HepG2 (cell line): Measurements from ENCODE around the gene IFI35. TPM values are rescaled to one million over a fixed set of nuclear protein-coding genes. Genes with fewer than 3 reads are reported as not detected.

Source experiments
- CCDC6 ChIP-seq: sonication (generic); formaldehyde crosslinking; IDR thresholded peaks from 2 replicates; pipeline ENCODE4 v1.8.1; 2022; ENCODE audit warnings: mild to moderate bottlenecking, missing genetic modification reagents, moderate library complexity
- CEBPB ChIP-seq: IDR thresholded peaks from 2 replicates; pipeline ENCODE4 v1.6.1; 2011; ENCODE audit warnings: low read depth, low read length, improper control_type of control experiment, borderline replicate concordance
- GABPB1 ChIP-seq: IDR thresholded peaks from 2 replicates; pipeline ENCODE4 v1.6.1; 2016; ENCODE audit warnings: mild to moderate bottlenecking, missing genetic modification reagents, moderate library complexity, missing compliant biosample characterization
- MATR3 ChIP-seq: sonication (generic); formaldehyde crosslinking; IDR thresholded peaks from 2 replicates; pipeline ENCODE4 v1.4.0; 2020; ENCODE audit warnings: missing genetic modification reagents
- MED13 ChIP-seq: sonication (generic); formaldehyde crosslinking; IDR thresholded peaks from 2 replicates; pipeline ENCODE4 v1.5.0; 2020; ENCODE audit warnings: missing genetic modification reagents
- MIER3 ChIP-seq: IDR thresholded peaks from 2 replicates; pipeline ENCODE4 v1.6.1; 2016; ENCODE audit warnings: missing compliant biosample characterization, borderline replicate concordance
- SOX13 ChIP-seq, 3 experiments: fragments of 450-650 bp in 1 of 3; sonication (generic) in 1 of 3; formaldehyde crosslinking in 1 of 3; IDR thresholded peaks in 2 of 3; conservative IDR thresholded peaks in 1 of 3; 2 replicates each; pipeline versions ENCODE4 v1.5.0 to v1.6.1; 2016 to 2020; ENCODE audit warnings: antibody characterized with exemption in 1 of 3, mild to moderate bottlenecking in 1 of 3, missing compliant biosample characterization in 1 of 3, missing genetic modification reagents in 1 of 3, moderate library complexity in 1 of 3
- SOX5 ChIP-seq: IDR thresholded peaks from 2 replicates; pipeline ENCODE4 v1.6.1; 2016; ENCODE audit warnings: borderline replicate concordance
- XRCC5 ChIP-seq: fragments of 200-400 bp; formaldehyde crosslinking; optimal IDR thresholded peaks from 2 replicates; pipeline ENCODE3; 2017; ENCODE audit warnings: mild to moderate bottlenecking, low read length
- ZEB1 ChIP-seq: IDR thresholded peaks from 2 replicates; pipeline ENCODE4 v1.6.1; 2012; ENCODE audit warnings: mild to moderate bottlenecking, low read depth, inconsistent platforms; ENCODE audit not compliant: insufficient replicate concordance
- ZFP36 ChIP-seq: fragments of 150-350 bp; IDR thresholded peaks from 2 replicates; pipeline ENCODE4 v1.6.1; 2018; ENCODE audit warnings: borderline replicate concordance, low read length, low read depth; ENCODE audit not compliant: partially characterized antibody
- ZNF124 ChIP-seq: sonication (generic); formaldehyde crosslinking; IDR thresholded peaks from 2 replicates; pipeline ENCODE4 v1.4.0; 2020; ENCODE audit warnings: missing genetic modification reagents
- ZNF136 ChIP-seq: sonication (generic); formaldehyde crosslinking; IDR thresholded peaks from 2 replicates; pipeline ENCODE4 v1.8.1; 2022; ENCODE audit warnings: low read depth, mild to moderate bottlenecking, moderate library complexity, missing genetic modification reagents
- ZNF234 ChIP-seq: sonication (generic); formaldehyde crosslinking; conservative IDR thresholded peaks from 2 replicates; pipeline ENCODE4 v1.5.1; 2020; ENCODE audit warnings: mild to moderate bottlenecking, missing genetic modification reagents
- ZNF792 ChIP-seq: IDR thresholded peaks from 2 replicates; pipeline ENCODE4 v1.6.1; 2016
- polyA plus RNA-seq, 8 experiments: library from polyadenylated mRNA; depleted of rRNA in 3 of 8; stranded (reverse) in 7 of 8; unstranded in 1 of 8; fragments of >200 nt; fragmentation: Illumina TruSeq in 4 of 8; extraction: Trizol in 4 of 8; gene quantifications; 2 replicates each; pipeline versions ENCODE4 v1.2.1 to v1.2.3, GENCODE V29; 2011 to 2016; ENCODE audit warnings: low read depth in 4 of 8, missing spikeins in 1 of 8, mixed read lengths in 1 of 8; ENCODE audit not compliant: insufficient read depth in 1 of 8
- total RNA-seq, 5 experiments: library from RNA; depleted of rRNA; stranded (reverse); fragments of >200 nt; fragmentation: Illumina TruSeq; extraction: Trizol; gene quantifications; 2 replicates each; pipeline ENCODE4 v1.2.3, GENCODE V29; 2016; ENCODE audit warnings: low read depth in 1 of 5
- TF ChIP-seq, protein P1 (sequence below): sonication (generic); formaldehyde crosslinking; IDR thresholded peaks from 2 replicates; pipeline ENCODE4 v1.4.0; 2020; ENCODE audit warnings: mild to moderate bottlenecking, low read depth, missing genetic modification reagents
- TF ChIP-seq, protein P2 (sequence below): IDR thresholded peaks from 2 replicates; pipeline ENCODE4 v1.6.1; 2016; ENCODE audit warnings: missing compliant biosample characterization, missing genetic modification reagents, borderline replicate concordance
- TF ChIP-seq, protein P3 (sequence below): sonication (generic); formaldehyde crosslinking; IDR thresholded peaks from 2 replicates; pipeline ENCODE4 v1.4.0; 2020; ENCODE audit warnings: missing genetic modification reagents, borderline replicate concordance
- TF ChIP-seq, protein P4 (sequence below): sonication (generic); formaldehyde crosslinking; IDR thresholded peaks from 2 replicates; pipeline ENCODE4 v1.4.0; 2020; ENCODE audit warnings: missing genetic modification reagents
- TF ChIP-seq, protein P5 (sequence below): IDR thresholded peaks from 2 replicates; pipeline ENCODE4 v1.6.1; 2016; ENCODE audit warnings: missing genetic modification reagents, missing compliant biosample characterization

Gene IFI35
- total and polyA plus RNA-seq, 2 of the 13 experiments (the other 11 are each of a cell fraction or from before 2014, with no cell fraction given), result 28.9 to 38.1 TPM

DNA sequence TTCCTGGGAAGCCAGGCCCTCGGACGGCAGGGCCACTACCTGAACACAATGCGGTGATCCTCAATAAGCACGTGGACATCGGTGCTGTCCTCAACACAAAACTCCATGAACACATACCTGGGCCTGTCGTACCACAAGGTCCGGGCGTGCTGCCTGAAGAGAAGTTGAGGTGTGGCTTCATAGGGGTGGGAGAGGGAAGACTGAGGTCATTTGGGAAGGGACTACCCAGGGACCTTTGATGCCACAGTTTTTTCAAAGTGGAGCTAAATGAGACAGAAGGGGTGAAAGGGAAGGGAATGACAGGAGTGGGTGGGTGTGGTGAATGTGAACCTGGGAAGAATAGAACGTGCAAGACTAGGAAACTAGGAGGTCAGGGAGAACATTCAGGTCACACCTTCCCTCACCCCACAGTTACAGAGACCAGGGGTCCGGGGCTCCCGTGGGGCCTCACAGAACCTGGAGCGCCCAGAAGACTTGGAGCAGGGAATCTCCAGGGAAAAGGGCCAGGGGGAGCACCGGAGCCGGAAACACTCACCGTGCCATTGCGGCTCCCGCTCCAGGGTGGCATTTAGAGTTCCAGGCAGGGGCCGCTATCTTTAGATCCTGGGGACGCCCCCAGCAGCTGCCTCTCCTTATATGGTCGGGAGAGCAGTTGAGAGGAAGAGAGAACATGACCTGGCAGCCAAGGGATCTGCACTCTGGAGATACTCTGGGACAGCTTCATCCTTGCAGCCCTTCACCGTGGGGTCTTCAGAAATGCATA is 26.9 kb upstream of the IFI35 start, which contains the start of gene PTGES3L (continued):
- TF ChIP-seq ZFP36 (no peak), CCDC6 (CRISPR knock-in tag) (peak; percentile 15; the same call in 1 of the 2 replicates), CEBPB (no peak), GABPB1 (CRISPR knock-in tag) (no peak), SOX5 (CRISPR knock-in tag) (no peak; the same call in 1 of the 2 replicates), MATR3 (no peak), ZNF234 (CRISPR knock-in tag) (no peak), ZNF136 (no peak), ZNF124 (no peak), ZNF792 (CRISPR knock-in tag) (no peak), XRCC5 (peak; percentile 4), MIER3 (no peak), SOX13 (IDR thresholded peaks at IDR 0.05) (no peak), SOX13 (CRISPR knock-in tag; conservative IDR thresholded peaks at IDR 0.05 in 1 of 2, IDR thresholded peaks at IDR 0.05 in 1 of 2) (no peak; a peak in 1 of 4 replicates), ZEB1 (peak; percentile 26), MED13 (CRISPR knock-in tag) (no peak)
- TF ChIP-seq, protein P1, sequence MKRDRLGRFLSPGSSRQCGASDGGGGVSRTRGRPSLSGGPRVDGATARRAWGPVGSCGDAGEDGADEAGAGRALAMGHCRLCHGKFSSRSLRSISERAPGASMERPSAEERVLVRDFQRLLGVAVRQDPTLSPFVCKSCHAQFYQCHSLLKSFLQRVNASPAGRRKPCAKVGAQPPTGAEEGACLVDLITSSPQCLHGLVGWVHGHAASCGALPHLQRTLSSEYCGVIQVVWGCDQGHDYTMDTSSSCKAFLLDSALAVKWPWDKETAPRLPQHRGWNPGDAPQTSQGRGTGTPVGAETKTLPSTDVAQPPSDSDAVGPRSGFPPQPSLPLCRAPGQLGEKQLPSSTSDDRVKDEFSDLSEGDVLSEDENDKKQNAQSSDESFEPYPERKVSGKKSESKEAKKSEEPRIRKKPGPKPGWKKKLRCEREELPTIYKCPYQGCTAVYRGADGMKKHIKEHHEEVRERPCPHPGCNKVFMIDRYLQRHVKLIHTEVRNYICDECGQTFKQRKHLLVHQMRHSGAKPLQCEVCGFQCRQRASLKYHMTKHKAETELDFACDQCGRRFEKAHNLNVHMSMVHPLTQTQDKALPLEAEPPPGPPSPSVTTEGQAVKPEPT, result no peak; the same call in 1 of the 2 replicates
- TF ChIP-seq, protein P2, sequence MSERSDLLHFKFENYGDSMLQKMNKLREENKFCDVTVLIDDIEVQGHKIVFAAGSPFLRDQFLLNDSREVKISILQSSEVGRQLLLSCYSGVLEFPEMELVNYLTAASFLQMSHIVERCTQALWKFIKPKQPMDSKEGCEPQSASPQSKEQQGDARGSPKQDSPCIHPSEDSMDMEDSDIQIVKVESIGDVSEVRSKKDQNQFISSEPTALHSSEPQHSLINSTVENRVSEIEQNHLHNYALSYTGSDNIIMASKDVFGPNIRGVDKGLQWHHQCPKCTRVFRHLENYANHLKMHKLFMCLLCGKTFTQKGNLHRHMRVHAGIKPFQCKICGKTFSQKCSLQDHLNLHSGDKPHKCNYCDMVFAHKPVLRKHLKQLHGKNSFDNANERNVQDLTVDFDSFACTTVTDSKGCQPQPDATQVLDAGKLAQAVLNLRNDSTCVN (CRISPR knock-in tag), result no peak
- TF ChIP-seq, protein P3, sequence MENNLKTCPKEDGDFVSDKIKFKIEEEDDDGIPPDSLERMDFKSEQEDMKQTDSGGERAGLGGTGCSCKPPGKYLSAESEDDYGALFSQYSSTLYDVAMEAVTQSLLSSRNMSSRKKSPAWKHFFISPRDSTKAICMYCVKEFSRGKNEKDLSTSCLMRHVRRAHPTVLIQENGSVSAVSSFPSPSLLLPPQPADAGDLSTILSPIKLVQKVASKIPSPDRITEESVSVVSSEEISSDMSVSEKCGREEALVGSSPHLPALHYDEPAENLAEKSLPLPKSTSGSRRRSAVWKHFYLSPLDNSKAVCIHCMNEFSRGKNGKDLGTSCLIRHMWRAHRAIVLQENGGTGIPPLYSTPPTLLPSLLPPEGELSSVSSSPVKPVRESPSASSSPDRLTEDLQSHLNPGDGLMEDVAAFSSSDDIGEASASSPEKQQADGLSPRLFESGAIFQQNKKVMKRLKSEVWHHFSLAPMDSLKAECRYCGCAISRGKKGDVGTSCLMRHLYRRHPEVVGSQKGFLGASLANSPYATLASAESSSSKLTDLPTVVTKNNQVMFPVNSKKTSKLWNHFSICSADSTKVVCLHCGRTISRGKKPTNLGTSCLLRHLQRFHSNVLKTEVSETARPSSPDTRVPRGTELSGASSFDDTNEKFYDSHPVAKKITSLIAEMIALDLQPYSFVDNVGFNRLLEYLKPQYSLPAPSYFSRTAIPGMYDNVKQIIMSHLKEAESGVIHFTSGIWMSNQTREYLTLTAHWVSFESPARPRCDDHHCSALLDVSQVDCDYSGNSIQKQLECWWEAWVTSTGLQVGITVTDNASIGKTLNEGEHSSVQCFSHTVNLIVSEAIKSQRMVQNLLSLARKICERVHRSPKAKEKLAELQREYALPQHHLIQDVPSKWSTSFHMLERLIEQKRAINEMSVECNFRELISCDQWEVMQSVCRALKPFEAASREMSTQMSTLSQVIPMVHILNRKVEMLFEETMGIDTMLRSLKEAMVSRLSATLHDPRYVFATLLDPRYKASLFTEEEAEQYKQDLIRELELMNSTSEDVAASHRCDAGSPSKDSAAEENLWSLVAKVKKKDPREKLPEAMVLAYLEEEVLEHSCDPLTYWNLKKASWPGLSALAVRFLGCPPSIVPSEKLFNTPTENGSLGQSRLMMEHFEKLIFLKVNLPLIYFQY (CRISPR knock-in tag), result no peak
- TF ChIP-seq, protein P4, sequence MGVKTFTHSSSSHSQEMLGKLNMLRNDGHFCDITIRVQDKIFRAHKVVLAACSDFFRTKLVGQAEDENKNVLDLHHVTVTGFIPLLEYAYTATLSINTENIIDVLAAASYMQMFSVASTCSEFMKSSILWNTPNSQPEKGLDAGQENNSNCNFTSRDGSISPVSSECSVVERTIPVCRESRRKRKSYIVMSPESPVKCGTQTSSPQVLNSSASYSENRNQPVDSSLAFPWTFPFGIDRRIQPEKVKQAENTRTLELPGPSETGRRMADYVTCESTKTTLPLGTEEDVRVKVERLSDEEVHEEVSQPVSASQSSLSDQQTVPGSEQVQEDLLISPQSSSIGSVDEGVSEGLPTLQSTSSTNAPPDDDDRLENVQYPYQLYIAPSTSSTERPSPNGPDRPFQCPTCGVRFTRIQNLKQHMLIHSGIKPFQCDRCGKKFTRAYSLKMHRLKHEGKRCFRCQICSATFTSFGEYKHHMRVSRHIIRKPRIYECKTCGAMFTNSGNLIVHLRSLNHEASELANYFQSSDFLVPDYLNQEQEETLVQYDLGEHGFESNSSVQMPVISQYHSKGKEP, result no peak
- TF ChIP-seq, protein P5, sequence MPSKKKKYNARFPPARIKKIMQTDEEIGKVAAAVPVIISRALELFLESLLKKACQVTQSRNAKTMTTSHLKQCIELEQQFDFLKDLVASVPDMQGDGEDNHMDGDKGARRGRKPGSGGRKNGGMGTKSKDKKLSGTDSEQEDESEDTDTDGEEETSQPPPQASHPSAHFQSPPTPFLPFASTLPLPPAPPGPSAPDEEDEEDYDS (CRISPR knock-in tag), result no peak; the same call in 1 of the 2 replicates
